SK-N-DZ (cell line): Measurements from ENCODE around the gene DSCAM.
"Not testable (repeated sequence)": the region's sequence is repeated elsewhere in the genome, so short reads cannot be mapped to it uniquely, and the experiment has no call there.

Experiments used
- DNase-seq: peaks from one replicate; pipeline ENCODE4 v3.0.0-alpha.2; 2015; ENCODE audit warnings: low spot score

The DSCAM gene

DNA sequence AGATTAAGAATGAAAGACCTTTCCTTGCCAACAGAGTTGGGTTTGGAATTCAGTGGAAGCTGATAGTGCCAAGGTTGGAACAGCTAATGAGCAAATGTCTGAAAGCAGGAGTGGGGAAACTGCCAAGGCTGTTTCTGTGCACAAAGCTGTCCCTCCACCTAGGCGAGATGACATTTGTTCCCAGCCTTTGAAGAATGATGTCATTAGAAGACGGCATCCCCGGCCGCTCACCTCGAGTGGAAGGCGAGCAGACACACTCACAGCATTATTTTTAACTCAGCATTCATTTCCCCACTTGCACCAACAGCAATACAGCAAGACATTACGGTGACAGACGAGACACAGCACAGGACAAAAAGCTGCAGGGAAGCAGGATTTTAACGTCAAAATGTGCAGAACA, 515.8 kb downstream of the DSCAM start:
- DNase-seq = no peak

DNA sequence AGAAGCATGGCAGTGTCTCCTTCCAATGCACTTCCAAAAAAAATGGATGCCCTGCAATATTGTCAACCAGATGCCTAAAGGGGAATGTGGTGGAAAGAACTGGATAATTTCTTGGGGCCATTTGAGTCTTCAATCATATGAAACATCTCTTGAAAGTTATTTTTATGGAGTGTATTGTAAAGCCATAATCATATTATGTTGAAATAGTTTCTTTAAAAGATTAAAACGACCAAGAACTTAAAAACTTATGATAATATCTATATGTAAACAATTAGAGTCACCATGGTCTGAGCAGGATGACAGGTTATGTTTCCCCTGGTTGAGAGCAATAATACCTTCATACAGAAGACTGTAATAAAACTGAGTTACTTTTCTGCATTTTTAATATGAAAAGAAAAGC, 522.6 kb downstream of the DSCAM start:
- no peak for DNase-seq

DNA sequence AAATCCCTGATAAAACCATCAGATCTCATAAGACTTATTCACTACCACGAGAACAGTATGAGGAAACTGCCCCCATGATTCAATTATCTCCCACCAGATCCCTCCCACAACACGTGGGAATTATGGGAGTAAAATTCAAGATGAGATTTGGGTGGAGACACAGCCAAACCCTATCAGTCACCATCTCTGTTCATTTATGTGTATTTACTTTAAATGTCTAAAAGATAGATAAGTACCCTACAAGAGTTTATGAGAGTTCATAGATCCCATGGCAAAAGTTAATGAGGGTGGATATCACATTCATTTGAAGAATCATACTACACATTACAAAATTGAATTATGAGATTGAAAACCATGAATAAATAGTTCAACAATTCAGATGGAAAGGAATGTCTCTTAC, 526.2 kb downstream of the DSCAM start:
- not testable (repeated sequence) for DNase-seq

DNA sequence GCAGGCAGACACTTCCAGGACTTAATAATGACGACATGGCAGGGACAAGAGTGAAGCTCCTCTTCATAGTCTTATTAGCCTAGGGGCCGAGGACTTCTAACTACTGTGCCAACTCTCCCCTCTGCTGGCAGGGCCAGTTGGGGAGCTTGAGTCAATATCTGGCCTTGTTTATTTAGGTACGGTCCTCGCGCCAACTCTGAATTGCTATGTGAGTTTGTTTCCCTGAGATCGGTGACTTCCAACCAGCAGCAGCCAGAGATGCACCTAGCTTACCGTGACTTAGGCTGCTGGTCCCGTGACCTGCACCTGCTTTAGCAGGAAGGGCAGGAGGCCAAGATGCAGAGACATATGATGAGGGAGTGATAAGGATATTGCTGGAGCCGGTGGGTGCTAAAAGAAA, 528.6 kb downstream of the DSCAM start:
- DNase-seq = no peak

DNA sequence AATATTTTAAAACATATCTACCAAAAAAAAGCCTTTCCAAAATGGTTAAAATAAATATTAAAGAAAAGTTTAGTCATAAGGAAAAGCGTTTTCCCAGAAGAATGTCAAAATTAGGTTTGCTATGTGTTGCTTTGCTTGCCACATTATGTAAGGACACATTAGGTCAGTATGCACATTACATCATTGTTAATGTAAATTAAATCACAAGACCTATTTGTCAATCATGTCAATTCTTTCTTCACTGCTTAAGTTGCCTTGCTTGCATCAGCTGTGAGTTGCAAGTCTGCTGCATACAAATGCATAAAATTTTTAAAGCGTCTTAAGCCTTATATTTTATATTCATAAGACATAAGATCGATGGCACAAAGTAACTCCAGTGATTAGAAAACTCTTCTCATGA, 530.9 kb downstream of the DSCAM start:
- DNase-seq = no peak

DNA sequence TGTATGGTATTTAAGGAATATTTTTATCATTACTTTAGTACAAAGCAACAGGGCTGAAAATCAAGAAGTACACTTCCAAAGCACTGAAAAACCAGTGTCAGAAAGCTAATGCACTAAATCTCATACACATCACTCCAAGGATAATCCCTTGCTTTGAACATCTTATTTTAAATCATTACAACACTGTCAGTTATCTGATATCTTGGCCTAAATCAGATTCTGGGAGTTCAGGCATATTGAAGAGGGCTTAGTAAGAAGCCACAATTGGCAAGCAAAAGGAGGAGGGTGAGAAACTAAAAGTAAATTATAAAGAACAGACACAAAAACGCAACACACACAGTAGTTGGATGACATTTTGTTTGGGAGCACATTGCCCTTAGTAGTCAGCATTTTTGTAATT, 531.3 kb downstream of the DSCAM start:
- no peak for DNase-seq

DNA sequence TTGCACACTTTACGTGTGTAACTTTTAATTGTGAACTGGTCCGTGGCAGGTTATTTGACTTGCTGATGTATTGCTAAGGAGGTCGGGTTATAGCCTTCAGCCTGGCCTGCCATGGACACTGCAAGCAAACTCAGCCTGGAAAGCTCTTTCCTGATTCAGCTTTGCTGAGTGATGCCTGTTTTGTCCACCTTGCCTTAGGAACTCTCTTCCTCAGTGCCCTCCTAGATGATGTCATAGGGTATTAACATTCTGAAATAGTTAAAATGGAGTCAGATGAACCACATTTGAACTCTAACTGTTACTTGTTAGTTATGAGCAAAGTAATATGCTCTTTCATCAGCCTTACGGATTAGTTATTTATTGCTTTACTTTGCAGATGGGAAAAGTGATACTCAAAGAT, 533.7 kb downstream of the DSCAM start:
- DNase-seq = no peak

DNA sequence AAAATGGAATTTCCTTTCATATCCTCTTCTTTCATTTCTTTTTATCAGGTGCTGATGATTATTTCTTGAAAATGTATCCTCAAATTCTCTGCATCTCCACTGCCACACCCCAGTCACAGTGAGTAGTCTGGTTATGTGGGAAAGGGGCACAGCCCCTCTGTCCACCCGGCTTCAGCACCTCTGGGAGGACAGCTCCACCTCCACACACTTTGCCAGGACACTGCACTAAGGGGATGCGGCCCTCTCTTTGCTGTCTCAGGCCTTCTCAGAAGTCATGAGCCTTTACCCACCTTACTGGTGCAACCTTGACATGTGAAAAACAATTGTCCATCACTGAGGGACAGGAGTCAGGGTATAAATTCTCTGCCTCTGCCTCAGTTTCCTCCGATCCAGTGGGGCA, 546.7 kb downstream of the DSCAM start:
- DNase-seq = no peak

DNA sequence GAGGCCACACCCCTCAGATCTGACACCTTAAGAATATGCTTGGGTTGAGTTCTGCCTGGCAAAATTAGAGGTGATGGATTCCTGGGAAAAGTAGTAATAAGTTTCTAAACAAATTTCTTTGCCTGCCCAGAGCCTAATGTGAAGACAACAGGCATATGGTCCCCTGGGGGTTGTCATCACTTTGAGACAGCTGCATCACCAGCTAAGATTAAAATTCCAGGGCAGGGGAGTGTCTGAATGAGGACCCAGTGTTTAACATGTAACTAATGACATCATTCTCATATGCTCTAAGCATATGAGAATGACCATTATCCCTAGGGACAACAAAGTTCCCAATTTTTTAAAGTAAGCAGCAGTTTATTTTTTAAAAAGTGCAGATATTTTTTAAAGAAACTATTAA, 547.5 kb downstream of the DSCAM start:
- no peak for DNase-seq

DNA sequence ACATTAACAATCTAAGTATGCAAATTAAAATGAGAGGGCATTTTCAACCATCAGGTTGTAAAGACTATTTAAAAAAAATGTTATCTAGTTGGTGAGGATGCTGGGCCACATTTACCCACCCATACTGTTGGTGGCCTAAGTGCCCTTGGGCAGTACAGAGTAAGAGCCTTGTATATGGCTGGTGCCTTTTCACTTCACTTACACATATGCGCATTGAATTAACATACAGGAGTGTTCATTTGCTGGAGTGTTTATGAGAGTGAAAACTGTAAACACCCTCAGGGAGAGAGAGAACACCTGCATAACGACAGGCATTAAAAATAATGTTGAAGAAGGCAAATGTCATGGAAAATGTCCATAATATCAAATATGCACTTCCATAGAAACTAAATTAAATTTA, 552.6 kb downstream of the DSCAM start:
- no peak for DNase-seq

DNA sequence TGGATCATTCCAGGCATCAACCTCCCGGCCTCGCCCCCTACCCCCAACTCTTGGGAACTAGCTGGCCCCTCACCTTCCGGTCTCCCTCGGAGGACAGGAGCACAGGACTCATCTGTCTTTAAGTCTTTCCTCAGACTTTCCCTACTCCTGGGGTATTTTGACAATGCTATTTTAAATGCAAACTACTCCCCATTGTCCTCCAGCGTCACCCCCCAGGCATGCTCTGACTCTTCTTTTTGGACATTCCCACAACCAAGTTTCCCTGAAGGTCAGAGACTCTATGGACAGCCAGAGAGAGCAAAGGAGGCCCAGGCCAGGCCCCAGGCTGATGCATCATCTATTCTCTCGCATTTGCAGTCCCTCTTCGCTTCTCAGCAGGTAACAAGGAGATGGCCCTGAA, 555.4 kb downstream of the DSCAM start:
- no peak for DNase-seq

DNA sequence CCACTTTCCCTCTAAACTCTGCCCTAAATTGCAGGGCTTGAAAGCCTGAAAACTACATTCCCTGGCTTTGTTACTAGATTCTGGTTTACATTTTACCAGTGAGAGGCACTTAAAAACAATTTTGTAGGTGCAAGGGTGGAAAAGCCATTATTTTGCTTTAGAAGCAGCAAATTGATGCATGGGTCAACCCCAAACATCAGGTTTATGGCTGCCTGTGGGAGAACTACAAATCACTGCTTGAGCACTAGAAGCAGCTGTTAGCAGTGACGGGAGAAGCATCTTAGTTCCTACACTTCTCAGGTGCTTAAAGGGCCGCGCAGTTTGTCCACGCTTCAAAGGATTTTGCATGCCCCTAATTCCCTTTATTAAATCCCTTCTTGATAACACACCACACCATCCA, 562.5 kb downstream of the DSCAM start:
- no peak for DNase-seq

DNA sequence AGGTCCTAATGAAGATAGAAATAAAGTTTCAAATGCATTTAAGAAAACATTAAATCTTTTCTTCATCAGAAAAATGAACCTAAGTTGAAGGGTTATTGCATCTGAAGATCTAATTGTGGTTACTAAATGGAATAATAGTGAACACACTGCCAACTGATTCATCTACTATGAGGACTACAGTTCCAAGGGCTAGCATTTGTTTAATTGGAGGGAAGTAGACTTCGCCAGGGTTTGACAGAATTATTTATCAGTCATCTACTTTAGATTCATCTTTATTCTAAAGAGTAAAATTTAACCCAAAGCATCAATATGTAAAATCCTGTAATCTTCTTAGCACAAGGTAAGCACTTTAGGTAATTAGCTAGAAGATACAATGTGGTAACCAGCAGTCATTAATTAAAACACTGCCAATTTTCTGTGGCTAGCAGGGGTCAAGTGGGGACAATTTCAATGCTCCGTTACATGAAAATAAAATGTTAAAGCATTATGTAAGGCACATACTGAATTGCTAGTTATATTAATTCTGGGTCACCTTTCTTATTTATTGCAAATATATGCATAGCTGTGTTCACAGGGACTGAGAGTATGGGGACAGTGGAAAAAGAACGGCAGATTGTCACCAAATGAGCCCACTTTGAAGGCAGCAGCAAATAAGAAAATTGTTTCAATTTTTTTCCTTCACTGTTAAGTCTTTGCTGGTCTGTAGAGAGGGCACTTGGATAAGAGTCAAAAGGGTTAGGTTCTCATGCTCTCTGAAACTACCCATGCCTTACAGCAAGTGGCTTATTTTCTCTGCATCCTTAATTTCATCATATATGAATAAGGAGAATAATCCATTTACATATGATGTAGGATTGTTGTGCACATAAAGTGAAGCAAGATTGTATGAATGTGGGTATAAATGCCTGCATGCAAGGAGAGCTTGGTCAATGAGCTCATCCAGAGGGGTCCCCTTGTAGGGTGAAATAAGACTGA, 563.8 kb downstream of the DSCAM start:
- no peak for DNase-seq

DNA sequence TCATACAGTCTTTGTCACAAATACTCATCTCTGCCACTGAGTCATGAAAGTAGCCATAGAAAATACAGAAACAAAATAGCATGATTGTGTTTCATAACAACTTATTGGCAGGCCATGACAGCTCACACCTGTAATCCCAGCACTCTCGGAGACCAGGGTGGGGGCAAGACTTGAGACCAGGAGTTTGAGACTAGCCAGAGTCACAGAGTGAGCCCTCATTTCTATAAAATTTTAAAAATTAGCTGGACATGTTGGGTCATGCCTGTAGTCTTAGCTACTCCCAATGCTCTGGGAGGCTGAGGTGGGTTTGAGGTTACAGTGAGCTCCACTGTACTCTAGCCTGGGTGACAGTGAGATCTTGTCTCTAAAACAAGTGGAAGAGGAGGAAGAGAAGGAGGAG, 568.6 kb downstream of the DSCAM start:
- no peak for DNase-seq

DNA sequence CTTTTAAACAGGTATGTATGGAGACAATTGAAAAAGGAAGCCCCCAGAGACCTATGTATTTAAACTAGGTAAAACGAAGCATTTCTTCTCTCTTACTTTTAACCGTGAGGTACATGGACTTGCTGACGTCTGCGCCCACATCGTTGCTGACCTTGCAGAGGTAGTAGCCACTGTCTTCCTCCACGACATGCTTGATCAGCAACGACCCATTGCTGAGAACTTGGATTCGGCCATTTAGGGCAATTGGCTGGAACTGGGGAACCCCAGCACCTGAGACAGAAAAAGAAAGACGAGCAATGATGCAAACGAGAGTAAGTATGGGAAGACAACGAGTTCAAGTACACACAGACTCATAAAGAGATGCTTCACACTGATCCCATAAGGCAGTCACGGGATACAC, 571.0 kb downstream of the DSCAM start:
- DNase-seq = no peak

DNA sequence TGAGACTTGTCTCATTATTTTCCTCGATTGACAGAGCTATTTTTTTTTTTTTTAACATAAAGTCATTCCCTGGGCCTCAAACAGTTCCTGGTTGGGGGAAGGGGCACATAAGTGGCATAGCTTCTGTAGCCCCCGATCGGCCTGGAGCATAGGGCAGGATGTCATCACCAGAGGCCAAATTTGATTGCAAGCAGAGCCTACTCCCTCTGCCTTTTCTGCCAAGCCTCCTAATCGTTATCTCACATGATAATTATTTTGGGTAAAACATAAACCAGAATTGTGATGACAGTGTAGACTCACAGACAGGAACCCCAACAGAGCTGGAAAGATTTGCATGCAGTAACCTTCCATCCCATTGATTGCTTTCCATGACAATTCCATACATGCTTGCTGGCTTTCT, 574.9 kb downstream of the DSCAM start:
- DNase-seq = peak; percentile 3

DNA sequence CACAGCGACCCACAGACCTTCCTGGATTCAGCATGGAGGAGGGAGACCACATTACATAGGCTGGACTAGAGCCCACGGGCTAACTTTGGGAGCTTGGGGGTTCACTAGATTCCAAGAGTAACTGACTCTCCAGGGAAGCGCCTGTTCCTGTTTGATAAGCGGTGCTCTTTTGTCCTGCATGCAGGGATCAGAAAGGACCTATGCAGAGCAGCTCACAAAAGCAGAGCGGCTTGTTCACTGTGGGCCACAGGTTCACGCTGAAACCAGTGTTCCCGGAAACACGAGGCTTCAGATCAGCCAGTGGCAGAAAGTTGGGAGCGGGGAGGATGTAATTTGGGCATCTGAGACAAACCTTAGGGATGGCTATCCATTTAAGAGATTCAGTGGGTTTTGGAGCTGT, 575.8 kb downstream of the DSCAM start:
- DNase-seq = no peak

DNA sequence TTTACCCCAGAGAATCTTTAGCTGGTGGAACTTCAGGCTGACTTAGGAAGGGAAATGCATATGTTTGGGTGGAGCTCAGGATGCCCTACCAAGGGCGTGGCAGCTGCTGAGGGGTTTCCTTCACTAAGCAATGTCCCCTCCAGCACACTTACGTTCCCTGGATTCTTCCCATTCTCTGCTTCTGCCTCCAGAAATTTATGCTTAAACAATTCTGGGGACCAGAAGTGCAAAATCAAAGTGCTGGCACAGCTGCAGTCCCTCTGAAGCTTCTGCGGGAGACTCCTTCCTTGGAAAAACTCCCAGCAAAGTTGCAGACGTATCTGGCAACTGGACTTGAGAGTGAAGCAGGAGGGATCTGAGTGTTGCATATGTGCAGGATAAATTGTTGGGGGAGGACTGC, 576.9 kb downstream of the DSCAM start:
- no peak for DNase-seq

DNA sequence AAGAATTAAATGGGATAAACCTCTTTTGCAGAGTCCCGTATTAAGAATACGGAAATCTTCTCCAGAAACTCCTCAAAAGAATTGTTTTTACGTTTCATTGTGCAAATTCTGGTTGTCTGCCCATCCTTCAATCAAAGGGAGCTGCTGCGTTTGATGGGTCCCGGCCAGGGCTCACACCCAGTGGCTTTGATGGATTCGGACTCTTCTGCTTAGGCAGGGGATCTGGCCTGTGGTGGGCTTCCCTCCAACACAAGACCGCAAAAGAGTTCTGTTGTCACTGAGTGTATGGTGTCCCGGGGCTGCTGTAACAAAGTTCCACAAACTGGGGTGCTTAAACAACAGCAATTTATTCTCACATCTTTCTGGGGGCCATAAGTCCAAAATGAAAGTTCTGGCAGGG, 577.7 kb downstream of the DSCAM start:
- DNase-seq = no peak

DNA sequence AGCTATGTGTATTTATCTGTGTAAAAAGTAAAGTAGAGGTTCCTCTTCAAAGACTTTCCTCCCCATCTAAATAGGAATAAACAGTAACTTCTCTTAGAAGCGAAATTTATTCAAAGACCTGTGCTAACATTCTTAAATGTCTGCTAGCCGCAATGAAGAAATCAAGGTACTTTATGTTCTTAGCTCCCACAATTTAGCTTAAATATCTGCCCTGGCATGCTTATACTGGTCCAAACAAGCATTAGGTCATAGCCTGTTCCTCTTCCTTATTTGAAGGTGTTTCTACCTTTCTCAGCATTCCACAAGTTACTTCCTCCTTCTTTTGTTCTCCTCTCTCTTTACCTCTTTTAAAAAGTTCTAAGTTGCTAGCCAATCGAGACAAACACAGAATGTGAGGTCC, 588.5 kb downstream of the DSCAM start:
- DNase-seq = not testable (repeated sequence)

DNA sequence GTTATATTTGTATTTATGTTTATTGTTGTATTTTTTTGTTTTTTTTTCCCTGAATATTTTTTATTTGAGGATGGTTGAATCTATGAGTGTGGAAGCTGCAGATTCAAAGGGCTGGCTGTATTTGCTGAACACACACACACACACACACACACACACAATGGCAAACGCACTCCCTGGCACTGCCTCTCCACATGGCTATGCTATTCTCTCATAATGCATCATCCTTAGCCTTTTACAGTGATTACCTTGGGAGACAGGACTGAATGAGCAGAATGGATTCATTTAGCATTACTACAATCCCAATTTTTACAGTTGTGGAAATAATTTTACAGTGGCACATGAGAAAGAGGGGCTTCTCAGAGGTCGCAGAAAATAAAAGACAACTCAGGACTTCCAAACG, 589.6 kb downstream of the DSCAM start:
- DNase-seq = no peak

DNA sequence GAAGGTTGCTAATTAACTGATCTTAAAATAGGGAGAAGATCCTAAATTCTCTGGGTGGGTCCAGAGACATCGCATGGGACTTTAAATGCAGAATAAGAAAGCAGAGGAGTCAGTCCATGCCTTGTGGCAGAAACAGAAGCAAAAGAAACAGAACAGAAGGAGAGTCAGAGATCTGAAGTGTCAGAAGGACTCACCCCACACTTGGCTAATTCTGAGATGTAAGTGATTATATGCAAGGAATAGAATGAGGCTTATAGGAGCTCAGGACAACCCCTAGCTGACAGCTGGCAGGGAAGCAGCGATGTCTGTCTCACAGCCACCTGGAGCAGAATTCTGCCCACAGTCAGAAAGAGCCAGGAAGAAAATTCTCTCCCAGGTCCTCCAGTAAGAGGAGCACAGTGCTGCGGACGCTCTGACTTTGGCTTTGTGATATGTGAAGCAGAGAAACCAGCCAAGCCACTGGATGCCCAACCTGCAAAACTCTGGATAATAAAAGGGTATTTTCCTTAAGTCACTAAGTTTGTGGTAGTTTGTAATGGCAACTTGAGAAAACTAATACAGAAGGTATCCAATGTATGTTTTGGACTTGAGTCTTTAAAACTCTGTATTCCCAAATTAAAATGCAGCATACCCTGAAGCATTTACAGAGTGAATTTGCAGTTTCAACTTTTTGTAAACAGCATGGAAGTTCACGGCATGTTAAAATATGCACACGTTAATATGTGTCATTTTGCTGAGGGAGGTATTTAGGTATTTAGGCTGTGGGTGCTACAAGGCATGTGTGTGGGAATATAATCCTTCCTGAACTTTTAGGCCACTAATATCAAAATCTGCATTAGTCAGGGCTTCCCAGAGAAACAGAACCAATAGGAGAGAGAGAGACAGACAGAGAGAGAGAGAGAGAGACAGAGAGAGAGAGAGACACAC, 591.2 kb downstream of the DSCAM start:
- no peak for DNase-seq
